ENCODE measurements around the gene RMRP. TPM values are rescaled to one million over a fixed set of nuclear protein-coding genes. Genes with fewer than 3 reads are reported as not detected.
A peak's percentile ranks its signal among the peaks of the same experiment; 100 is the strongest.

The RMRP gene
- total RNA-seq, 2 experiments from 2014 or later: 12,624 to 26,575 TPM

DNA sequence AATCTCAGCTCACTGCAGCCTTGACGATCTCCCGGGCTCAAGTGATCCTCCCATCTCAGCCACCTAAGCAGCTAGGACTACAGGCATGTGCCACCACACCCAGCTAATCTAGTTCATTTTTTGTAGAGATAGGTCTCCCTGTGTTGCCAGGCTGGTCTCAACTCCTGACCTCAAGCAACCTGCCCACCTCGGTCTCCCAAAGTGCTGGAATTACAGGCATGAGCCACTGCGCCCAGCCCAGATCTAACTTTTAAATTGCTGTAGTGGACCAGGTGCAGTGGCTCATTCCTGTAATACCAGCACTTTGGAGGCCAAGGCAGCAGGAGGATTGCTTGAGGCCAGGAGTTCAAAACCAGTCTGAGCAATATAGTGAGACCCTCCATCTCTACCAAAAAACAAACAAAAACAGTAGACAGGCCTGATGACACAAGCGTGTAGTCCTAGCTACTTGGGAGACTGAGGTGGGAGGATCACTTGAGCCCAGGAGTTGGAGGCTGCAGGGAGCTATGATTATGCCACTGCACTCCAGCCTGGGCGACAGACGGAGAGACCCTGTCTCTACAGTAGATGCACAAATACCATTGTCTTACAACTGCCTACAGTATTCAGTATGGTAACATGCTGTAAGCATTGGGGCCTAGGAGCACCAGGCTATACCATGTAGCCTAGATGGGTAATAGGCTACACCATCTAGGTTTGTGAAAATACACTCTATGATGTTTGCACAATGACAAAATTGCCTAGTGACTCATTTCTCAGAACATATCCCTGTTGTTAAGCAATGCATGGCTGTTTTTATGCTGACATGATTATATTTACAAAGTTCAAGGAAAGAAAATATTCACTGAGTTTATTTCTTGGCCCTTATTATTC is 5.6 kb downstream of the RMRP start:
- Histone ChIP-seq H3K79me2 (ENCODE audit: insufficient read depth, low read depth, low read length) (peaks cover 31% of the 10 kb centered on the region; the same call in 1 of the 2 replicates), H3K4me1 (ENCODE audit: insufficient read depth, low read length, poor library complexity, severe bottlenecking) (peaks cover 56% of the 10 kb centered on the region), H3K27ac (ENCODE audit: low read depth, low read length, poor library complexity, severe bottlenecking) (peak overlapping the region; percentile 89), H3K9me2 (ENCODE audit: insufficient read depth, low read length) (no peaks in the 10 kb centered on the region), H3K4me2 (ENCODE audit: low read length) (peak overlapping the region; percentile 78), H3K9me3 (ENCODE audit: low read length) (no peaks in the 10 kb centered on the region), H3K4me3 (ENCODE audit: low read depth, low read length, poor library complexity, severe bottlenecking) (no peak overlapping the region), H2AFZ (ENCODE audit: low read length) (peak overlapping the region; percentile 33; the same call in 1 of the 2 replicates), H4K20me1 (ENCODE audit: insufficient read depth, low read length) (no peaks in the 10 kb centered on the region), H3K36me3 (ENCODE audit: insufficient read depth, low read length) (peaks cover 23% of the 10 kb centered on the region)
- BruUV-seq (replicated peaks): no TSS peak
- CTCF ChIA-PET (ENCODE audit: unreplicated experiment): interaction anchor here (0.9 to 1.5 kb wide), 3 partner anchors 33 to 75 kb away, joined by 3 to 4 read pairs (median 4); no protein-coding TSS in a partner anchor
- POLR2A ChIA-PET: interaction anchor here (0.6 to 7.6 kb wide), 6 partner anchors 13 to 32 kb away, joined by 3 to 110 read pairs (median 3); partner anchors contain the start of genes ARHGEF39 and CD72
- TF ChIP-seq, protein P1, sequence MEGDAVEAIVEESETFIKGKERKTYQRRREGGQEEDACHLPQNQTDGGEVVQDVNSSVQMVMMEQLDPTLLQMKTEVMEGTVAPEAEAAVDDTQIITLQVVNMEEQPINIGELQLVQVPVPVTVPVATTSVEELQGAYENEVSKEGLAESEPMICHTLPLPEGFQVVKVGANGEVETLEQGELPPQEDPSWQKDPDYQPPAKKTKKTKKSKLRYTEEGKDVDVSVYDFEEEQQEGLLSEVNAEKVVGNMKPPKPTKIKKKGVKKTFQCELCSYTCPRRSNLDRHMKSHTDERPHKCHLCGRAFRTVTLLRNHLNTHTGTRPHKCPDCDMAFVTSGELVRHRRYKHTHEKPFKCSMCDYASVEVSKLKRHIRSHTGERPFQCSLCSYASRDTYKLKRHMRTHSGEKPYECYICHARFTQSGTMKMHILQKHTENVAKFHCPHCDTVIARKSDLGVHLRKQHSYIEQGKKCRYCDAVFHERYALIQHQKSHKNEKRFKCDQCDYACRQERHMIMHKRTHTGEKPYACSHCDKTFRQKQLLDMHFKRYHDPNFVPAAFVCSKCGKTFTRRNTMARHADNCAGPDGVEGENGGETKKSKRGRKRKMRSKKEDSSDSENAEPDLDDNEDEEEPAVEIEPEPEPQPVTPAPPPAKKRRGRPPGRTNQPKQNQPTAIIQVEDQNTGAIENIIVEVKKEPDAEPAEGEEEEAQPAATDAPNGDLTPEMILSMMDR (conservative IDR thresholded peaks at IDR 0.05; ENCODE audit: low read length): no peak
- TF ChIP-seq EZH2phosphoT487 (IDR thresholded peaks at IDR 0.05; ENCODE audit: borderline replicate concordance, low read depth, low read length): no peak
- DNase-seq (ENCODE audit: low spot score): no peak
- intact Hi-C loops (cut with micrococcal nuclease; ENCODE audit: unreplicated experiment): no loop called here

- no peak for TF ChIP-seq EZH2phosphoT487 (IDR thresholded peaks at IDR 0.05; ENCODE audit: borderline replicate concordance, low read depth, low read length)
- TF ChIP-seq, protein P1 (conservative IDR thresholded peaks at IDR 0.05; ENCODE audit: low read length): no peak
- CTCF ChIA-PET (ENCODE audit: unreplicated experiment): interaction anchor here (0.6 to 1.5 kb wide), 6 partner anchors 31 to 98 kb away, joined by 3 to 9 read pairs (median 4); partner anchors contain the start of genes GBA2 and RGP1
- POLR2A ChIA-PET: interaction anchor here (0.7 to 7.6 kb wide), 13 partner anchors 11 to 114 kb away, joined by 3 to 110 read pairs (median 4); partner anchors contain the start of genes ARHGEF39, CD72, CREB3 and TLN1
- Histone ChIP-seq H3K27ac (ENCODE audit: low read depth, low read length, poor library complexity, severe bottlenecking) (peak within 1 kb of the TSS; percentile 89), H3K9me3 (ENCODE audit: low read length) (no peaks in the 10 kb centered on the region), H3K4me3 (ENCODE audit: low read depth, low read length, poor library complexity, severe bottlenecking) (peak within 1 kb of the TSS; percentile 92), H3K36me3 (ENCODE audit: insufficient read depth, low read length) (peaks cover 23% of the 10 kb centered on the region), H2AFZ (ENCODE audit: low read length) (peak within 1 kb of the TSS; percentile 33), H3K79me2 (ENCODE audit: insufficient read depth, low read depth, low read length) (peaks cover 34% of the 10 kb centered on the region; the same call in 1 of the 2 replicates), H3K4me2 (ENCODE audit: low read length) (peak within 1 kb of the TSS; percentile 78), H3K4me1 (ENCODE audit: insufficient read depth, low read length, poor library complexity, severe bottlenecking) (peaks cover 66% of the 10 kb centered on the region), H3K9me2 (ENCODE audit: insufficient read depth, low read length) (no peaks in the 10 kb centered on the region), H4K20me1 (ENCODE audit: insufficient read depth, low read length) (no peaks in the 10 kb centered on the region)
- intact Hi-C loops (cut with micrococcal nuclease; ENCODE audit: unreplicated experiment): no loop called here
- no TSS peak for BruUV-seq (replicated peaks)
- peak; percentile 82 for DNase-seq (ENCODE audit: low spot score)
Measured at GRCh38 chr9:35650341-35651158, 7.3 kb downstream of the RMRP start, which contains the start of gene SIT1. Gene SIT1, minus strand, starts transcription at chr9:35650931. Its CDS starts 78 bp downstream, at chr9:35650853.
